ENCODE data around the gene KLF1. TPM values are rescaled to one million over a fixed set of nuclear protein-coding genes. Genes with fewer than 3 reads are reported as not detected.

KLF1 gene
- total RNA-seq (2021; ENCODE audit: unreplicated experiment) (not detected), Bru-seq, nascent RNA (percentile 19 among the genes with signal in this experiment), BruChase-seq, experiment 1, labeled RNA remaining after a 6-hour chase (percentile 11 among the genes with signal in this experiment), BruChase-seq, experiment 2, labeled RNA remaining after a 2-hour chase (not detected)
- not detected in 2 replicates for polyA plus RNA-seq (2012)
- long read RNA-seq, partial matches to known transcripts, result 0 of 1 reads
- long read RNA-seq, other reads (novel, unspliced or antisense), result 1 of 1 reads

DNA sequence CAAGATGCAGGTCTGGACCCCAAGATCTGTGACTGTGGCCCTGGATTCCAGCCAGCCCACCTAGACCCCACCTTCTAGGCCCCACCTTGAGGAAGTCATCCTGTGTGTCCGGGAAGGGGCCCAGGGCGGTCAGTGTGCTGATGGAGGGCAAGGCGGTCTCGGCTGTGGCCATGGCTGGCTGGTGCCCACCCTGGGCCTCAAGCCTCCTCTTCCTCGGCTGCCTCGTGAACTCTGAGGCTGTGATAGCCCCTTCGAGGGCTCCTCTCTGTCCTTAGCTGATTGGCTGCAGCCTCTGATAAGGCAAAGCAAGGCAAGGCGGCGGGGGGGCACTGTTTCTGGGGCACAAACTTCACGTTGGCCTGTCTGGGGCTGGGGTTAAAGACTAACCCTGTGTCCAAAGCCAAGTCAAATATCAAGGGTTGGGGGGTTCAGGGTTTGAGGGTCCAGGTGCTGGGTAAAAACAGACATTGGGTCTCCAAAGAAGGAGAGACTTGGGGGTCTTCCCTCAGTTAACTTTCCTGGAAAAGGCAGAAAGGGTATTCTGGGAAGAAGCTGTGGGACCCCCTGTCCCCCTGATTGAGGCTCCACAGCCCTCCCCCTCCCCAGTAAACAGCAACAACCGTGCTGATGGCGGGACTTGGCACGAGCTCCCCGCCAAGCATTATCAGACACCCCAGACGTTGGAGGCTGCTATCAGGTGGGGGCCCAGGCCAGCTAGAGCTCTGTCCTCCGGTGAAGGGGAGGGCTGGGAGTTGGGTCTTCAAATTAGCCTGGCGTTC lies at the start of gene KLF1:
Gene KLF1, minus strand, starts transcription at position 233 of the 779 bp plus-strand sequence. Its CDS starts 61 bp downstream, at position 172.
- ChIA-PET CTCF (no interaction called here), POLR2A (no interaction called here), RAD21 (ENCODE audit: low non-redundant PET in 1 of 2, low total read pairs in 2 of 2, uncharacterized antibody in 2 of 2, unreplicated experiment in 2 of 2) (no interaction called here)
- no peaks in the 10 kb centered on the region for H3K9me2 ChIP-seq (ENCODE audit: insufficient read depth)
- no peak within 1 kb of the TSS for H3K27ac ChIP-seq (ENCODE audit: low read depth, low read length)
- ATAC-seq, result no peak
- intact Hi-C loops (cut with micrococcal nuclease), result no loop called here
- H2AFZ ChIP-seq (ENCODE audit: low read depth, low read length, poor library complexity, severe bottlenecking), result no peak within 1 kb of the TSS
- no TSS peak for BruUV-seq (replicated peaks)
- no peak within 1 kb of the TSS for H3K4me2 ChIP-seq (ENCODE audit: low read length)
- H3K27me3 ChIP-seq (ENCODE audit: insufficient read depth, low read length), result no peaks in the 10 kb centered on the region
- no peaks in the 10 kb centered on the region for H3K36me3 ChIP-seq (ENCODE audit: control insufficient read depth in 1 of 2, insufficient read depth in 2 of 2, low read length in 2 of 2)
- H3K9me3 ChIP-seq (ENCODE audit: control insufficient read depth in 1 of 2, insufficient read depth in 1 of 2, low read depth in 1 of 2, low read length in 2 of 2), result peaks cover 0 to 14% of the 10 kb centered on the region in 2 experiments; a peak in 2 of 4 replicates
- DNase-seq (ENCODE audit: low read depth, low spot score), result no peak
- no peak for TF ChIP-seq ZNF274 (IDR thresholded peaks at IDR 0.05; ENCODE audit: low read depth, low read length)
- TF ChIP-seq EZH2 (IDR thresholded peaks at IDR 0.05), result no peak
- no peak for TF ChIP-seq YY1 (IDR thresholded peaks at IDR 0.05; ENCODE audit: extremely low read depth, insufficient replicate concordance, low read depth, low read length)
- TF ChIP-seq, protein P1, sequence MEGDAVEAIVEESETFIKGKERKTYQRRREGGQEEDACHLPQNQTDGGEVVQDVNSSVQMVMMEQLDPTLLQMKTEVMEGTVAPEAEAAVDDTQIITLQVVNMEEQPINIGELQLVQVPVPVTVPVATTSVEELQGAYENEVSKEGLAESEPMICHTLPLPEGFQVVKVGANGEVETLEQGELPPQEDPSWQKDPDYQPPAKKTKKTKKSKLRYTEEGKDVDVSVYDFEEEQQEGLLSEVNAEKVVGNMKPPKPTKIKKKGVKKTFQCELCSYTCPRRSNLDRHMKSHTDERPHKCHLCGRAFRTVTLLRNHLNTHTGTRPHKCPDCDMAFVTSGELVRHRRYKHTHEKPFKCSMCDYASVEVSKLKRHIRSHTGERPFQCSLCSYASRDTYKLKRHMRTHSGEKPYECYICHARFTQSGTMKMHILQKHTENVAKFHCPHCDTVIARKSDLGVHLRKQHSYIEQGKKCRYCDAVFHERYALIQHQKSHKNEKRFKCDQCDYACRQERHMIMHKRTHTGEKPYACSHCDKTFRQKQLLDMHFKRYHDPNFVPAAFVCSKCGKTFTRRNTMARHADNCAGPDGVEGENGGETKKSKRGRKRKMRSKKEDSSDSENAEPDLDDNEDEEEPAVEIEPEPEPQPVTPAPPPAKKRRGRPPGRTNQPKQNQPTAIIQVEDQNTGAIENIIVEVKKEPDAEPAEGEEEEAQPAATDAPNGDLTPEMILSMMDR (IDR thresholded peaks at IDR 0.05 in 2 of 3, conservative IDR thresholded peaks at IDR 0.05 in 1 of 3; ENCODE audit: borderline replicate concordance in 1 of 3, insufficient read depth in 1 of 3, low read depth in 2 of 3, low read length in 2 of 3), result no peak
- TF ChIP-seq RAD21 (IDR thresholded peaks at IDR 0.05; ENCODE audit: low read depth), result no peak
- TF ChIP-seq POLR2AphosphoS5 (IDR thresholded peaks at IDR 0.05; ENCODE audit: low read depth, low read length), result no peak
- TF ChIP-seq EZH2phosphoT487 (IDR thresholded peaks at IDR 0.05; ENCODE audit: borderline replicate concordance), result no peak
- TF ChIP-seq SP1 (IDR thresholded peaks at IDR 0.05; ENCODE audit: low read depth), result no peak
- no peak for TF ChIP-seq SRF (IDR thresholded peaks at IDR 0.05; ENCODE audit: low read depth)
- TF ChIP-seq ZFX (IDR thresholded peaks at IDR 0.05), result no peak
- no peak for TF ChIP-seq CBX3 (IDR thresholded peaks at IDR 0.05; ENCODE audit: low read depth)
- TF ChIP-seq, protein P2, sequence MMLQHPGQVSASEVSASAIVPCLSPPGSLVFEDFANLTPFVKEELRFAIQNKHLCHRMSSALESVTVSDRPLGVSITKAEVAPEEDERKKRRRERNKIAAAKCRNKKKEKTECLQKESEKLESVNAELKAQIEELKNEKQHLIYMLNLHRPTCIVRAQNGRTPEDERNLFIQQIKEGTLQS (IDR thresholded peaks at IDR 0.05), result no peak
- TF ChIP-seq, protein P3, sequence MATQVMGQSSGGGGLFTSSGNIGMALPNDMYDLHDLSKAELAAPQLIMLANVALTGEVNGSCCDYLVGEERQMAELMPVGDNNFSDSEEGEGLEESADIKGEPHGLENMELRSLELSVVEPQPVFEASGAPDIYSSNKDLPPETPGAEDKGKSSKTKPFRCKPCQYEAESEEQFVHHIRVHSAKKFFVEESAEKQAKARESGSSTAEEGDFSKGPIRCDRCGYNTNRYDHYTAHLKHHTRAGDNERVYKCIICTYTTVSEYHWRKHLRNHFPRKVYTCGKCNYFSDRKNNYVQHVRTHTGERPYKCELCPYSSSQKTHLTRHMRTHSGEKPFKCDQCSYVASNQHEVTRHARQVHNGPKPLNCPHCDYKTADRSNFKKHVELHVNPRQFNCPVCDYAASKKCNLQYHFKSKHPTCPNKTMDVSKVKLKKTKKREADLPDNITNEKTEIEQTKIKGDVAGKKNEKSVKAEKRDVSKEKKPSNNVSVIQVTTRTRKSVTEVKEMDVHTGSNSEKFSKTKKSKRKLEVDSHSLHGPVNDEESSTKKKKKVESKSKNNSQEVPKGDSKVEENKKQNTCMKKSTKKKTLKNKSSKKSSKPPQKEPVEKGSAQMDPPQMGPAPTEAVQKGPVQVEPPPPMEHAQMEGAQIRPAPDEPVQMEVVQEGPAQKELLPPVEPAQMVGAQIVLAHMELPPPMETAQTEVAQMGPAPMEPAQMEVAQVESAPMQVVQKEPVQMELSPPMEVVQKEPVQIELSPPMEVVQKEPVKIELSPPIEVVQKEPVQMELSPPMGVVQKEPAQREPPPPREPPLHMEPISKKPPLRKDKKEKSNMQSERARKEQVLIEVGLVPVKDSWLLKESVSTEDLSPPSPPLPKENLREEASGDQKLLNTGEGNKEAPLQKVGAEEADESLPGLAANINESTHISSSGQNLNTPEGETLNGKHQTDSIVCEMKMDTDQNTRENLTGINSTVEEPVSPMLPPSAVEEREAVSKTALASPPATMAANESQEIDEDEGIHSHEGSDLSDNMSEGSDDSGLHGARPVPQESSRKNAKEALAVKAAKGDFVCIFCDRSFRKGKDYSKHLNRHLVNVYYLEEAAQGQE (IDR thresholded peaks at IDR 0.05; ENCODE audit: low read depth), result no peak
- no peak for TF ChIP-seq JUND (IDR thresholded peaks at IDR 0.05)
- no peak within 1 kb of the TSS for H3K9ac ChIP-seq (ENCODE audit: low read length)
- peaks cover 8% of the 10 kb centered on the region; the same call in 1 of the 2 replicates for H3K79me2 ChIP-seq (ENCODE audit: insufficient read depth, low read length)
- no peak within 1 kb of the TSS for H3K4me3 ChIP-seq (replicated peaks in 1 of 2; ENCODE audit: low read depth in 1 of 2, low read length in 2 of 2)
- H3K4me1 ChIP-seq (ENCODE audit: control insufficient read depth in 1 of 2, insufficient read depth in 2 of 2, low read length in 2 of 2), result peaks cover 7 to 16% of the 10 kb centered on the region in 2 experiments; a peak in 3 of 4 replicates
- H4K20me1 ChIP-seq (ENCODE audit: insufficient read depth), result no peaks in the 10 kb centered on the region
